GM12878 (cell line): Measurements from ENCODE around the gene STARD13. TPM values are rescaled to one million over a fixed set of nuclear protein-coding genes. Genes with fewer than 3 reads are reported as not detected.
A peak's percentile ranks its signal among the peaks of the same experiment; 100 is the strongest.

Experiments
- CHD2 ChIP-seq: IDR thresholded peaks from 2 replicates; pipeline ENCODE4 v1.6.1; 2011; ENCODE audit warnings: low read depth, low read length, improper control_type of control experiment, borderline replicate concordance
- ESRRA ChIP-seq: IDR thresholded peaks from 2 replicates; pipeline ENCODE4 v1.6.1; 2012; ENCODE audit warnings: mild to moderate bottlenecking, low read length, improper control_type of control experiment
- FOXK2 ChIP-seq: fragments of 450-650 bp; IDR thresholded peaks from 2 replicates; pipeline ENCODE4 v1.6.1; 2017; ENCODE audit warnings: mild to moderate bottlenecking, moderate library complexity
- JUND ChIP-seq: IDR thresholded peaks from 2 replicates; pipeline ENCODE4 v1.6.1; 2012; ENCODE audit warnings: low read depth, mild to moderate bottlenecking, low read length, improper control_type of control experiment, moderate library complexity
- MEF2B ChIP-seq: fragments of 450-650 bp; IDR thresholded peaks from 2 replicates; pipeline ENCODE4 v1.6.1; 2018; ENCODE audit warnings: mild to moderate bottlenecking, moderate library complexity; ENCODE audit not compliant: partially characterized antibody, poor library complexity, severe bottlenecking
- MYB ChIP-seq: fragments of 150-350 bp; IDR thresholded peaks from 2 replicates; pipeline ENCODE4 v1.6.1; 2014; ENCODE audit warnings: mild to moderate bottlenecking, low read depth, low read length, borderline replicate concordance
- NR2F1 ChIP-seq: fragments of 450-650 bp; conservative IDR thresholded peaks from 2 replicates; pipeline ENCODE4 v1.6.1; 2017; ENCODE audit warnings: mild to moderate bottlenecking
- NRF1 ChIP-seq: conservative IDR thresholded peaks from 2 replicates; pipeline ENCODE4 v1.6.1; 2011; ENCODE audit warnings: mild to moderate bottlenecking, low read depth, low read length, improper control_type of control experiment
- PKNOX1 ChIP-seq: fragments of 450-650 bp; IDR thresholded peaks from 2 replicates; pipeline ENCODE4 v1.6.1; 2016; ENCODE audit warnings: mild to moderate bottlenecking
- REST ChIP-seq: IDR thresholded peaks from 2 replicates; pipeline ENCODE4 v1.6.1; 2012; ENCODE audit warnings: mild to moderate bottlenecking, low read depth, low read length
- SKIL ChIP-seq: fragments of 450-650 bp; IDR thresholded peaks from 2 replicates; pipeline ENCODE4 v1.6.1; 2017; ENCODE audit warnings: mild to moderate bottlenecking, low read depth, inconsistent platforms; ENCODE audit not compliant: poor library complexity, severe bottlenecking
- SMAD1 ChIP-seq: fragments of 450-650 bp; IDR thresholded peaks from 2 replicates; pipeline ENCODE4 v1.6.1; 2018; ENCODE audit warnings: mild to moderate bottlenecking, low read depth; ENCODE audit not compliant: partially characterized antibody
- SRF ChIP-seq, 2 experiments: IDR thresholded peaks; 2 replicates each; pipeline ENCODE4 v1.6.1; 2011; ENCODE audit warnings: low read depth in 2 of 2, low read length in 2 of 2, mild to moderate bottlenecking in 1 of 2, moderate library complexity in 1 of 2
- USF2 ChIP-seq: IDR thresholded peaks from 2 replicates; pipeline ENCODE4 v1.6.1; 2011; ENCODE audit warnings: low read depth, low read length, improper control_type of control experiment, borderline replicate concordance
- ZNF207 ChIP-seq: fragments of 450-650 bp; IDR thresholded peaks from 2 replicates; pipeline ENCODE4 v1.6.1; 2014; ENCODE audit warnings: antibody characterized with exemption, mild to moderate bottlenecking, borderline replicate concordance
- ZNF687 ChIP-seq: fragments of 450-650 bp; IDR thresholded peaks from 2 replicates; pipeline ENCODE4 v1.6.1; 2017; ENCODE audit warnings: mild to moderate bottlenecking, moderate library complexity
- polyA plus RNA-seq, 11 experiments: library from polyadenylated mRNA; depleted of rRNA in 4 of 11; unstranded in 6 of 11; stranded (reverse) in 5 of 11; fragments of >200 nt; fragmentation: Nextera tagmentation in 4 of 11; fragmentation: Illumina TruSeq in 1 of 11; extraction: Ambion mirVana in 4 of 11; extraction: Trizol in 1 of 11; gene quantifications; 1 replicate in 1 of 11; 2 replicates in 10 of 11; pipeline versions ENCODE4 v1.2.1 to v1.2.3, GENCODE V29; 2011 to 2016; ENCODE audit warnings: inconsistent platforms in 2 of 11, missing spikeins in 2 of 11, low read depth in 1 of 11
- total RNA-seq, 4 experiments: library from RNA; depleted of rRNA in 3 of 4; stranded (reverse); fragments of >200 nt in 3 of 4; fragmentation: Illumina TruSeq in 1 of 4; extraction: Trizol in 1 of 4; gene quantifications; 2 replicates each; pipeline versions ENCODE4 v1.2.1 to v1.2.3, GENCODE V29; 2013 to 2021

STARD13 gene
- total and polyA plus RNA-seq, 10 of the 15 experiments (the other 5 are each of a cell fraction or from before 2014, with no cell fraction given), result 4.0 to 41.6 (median 10.1) TPM

- TF ChIP-seq ZNF687 (peak; percentile 65), SMAD1 (peak; percentile 92), ZNF207 (no peak; the same call in 1 of the 2 replicates), REST (0 out of 2 replicates have a peak, but pooled peaks have one; percentile 16), FOXK2 (no peak), MYB (no peak), CHD2 (no peak), JUND (0 out of 2 replicates have a peak, but pooled peaks have one; percentile 27), USF2 (no peak), MEF2B (peak; percentile 100), PKNOX1 (peak; percentile 47; the same call in 1 of the 2 replicates), NRF1 (no peak), ESRRA (no peak), NR2F1 (no peak), SKIL (peak; percentile 68), SRF (IDR thresholded peaks at IDR 0.05; ENCODE audit: low read depth in 2 of 2, low read length in 2 of 2) (no peak)
Measured at GRCh38 chr13:33194820-33195692, 90.5 kb downstream of the STARD13 start (continued).
